HEK293 (cell line): ENCODE results near the gene RPS21.

Source experiments
- CTCF ChIA-PET: fragments of 350-600 bp; formaldehyde crosslinking; extraction: SDS; loops from one replicate; lab custom pipeline; 2021; ENCODE audit warnings: antibody characterized with exemption; lab: Yijun Ruan, JAX
- POLR2A ChIA-PET: fragments of 300-600 bp; formaldehyde crosslinking; extraction: SDS; loops from one replicate; lab custom pipeline; 2020; ENCODE audit warnings: antibody characterized with exemption, inconsistent platforms; lab: Yijun Ruan, JAX
- H3K27ac ChIP-seq: fragments of 200-500 bp; sonication (Bioruptor generic); 2 replicates; pipeline ENCODE4 v1.5.1; 2014; ENCODE audit warnings: low read depth, low read length, control low read depth, inconsistent platforms; ENCODE audit errors: extremely low read depth
- H3K36me3 ChIP-seq, 2 experiments: fragments of 200-500 bp in 1 of 2; sonication (Bioruptor generic) in 1 of 2; 1 replicate in 1 of 2; 2 replicates in 1 of 2; pipeline ENCODE4 v1.5.1; 2014 to 2017; ENCODE audit warnings: inconsistent platforms in 2 of 2, low read length in 2 of 2; ENCODE audit not compliant: control insufficient read depth in 2 of 2, insufficient read depth in 1 of 2
- H3K4me1 ChIP-seq: fragments of 200-500 bp; sonication (Bioruptor generic); 2 replicates; pipeline ENCODE4 v1.5.1; 2014; ENCODE audit warnings: mild to moderate bottlenecking, low read length, inconsistent platforms; ENCODE audit not compliant: control insufficient read depth, insufficient read depth
- H3K4me3 ChIP-seq: 2 replicates; pipeline ENCODE4 v1.5.1; 2011; ENCODE audit warnings: low read depth, mild to moderate bottlenecking, control low read depth, low read length, moderate library complexity
- H3K9me3 ChIP-seq: fragments of 200-500 bp; sonication (Bioruptor generic); 2 replicates; pipeline ENCODE4 v1.5.1; 2014; ENCODE audit warnings: low read depth, low read length, inconsistent platforms; ENCODE audit not compliant: control insufficient read depth, insufficient read depth
- EGR2 ChIP-seq: fragments of 450-650 bp; formaldehyde crosslinking; IDR thresholded peaks from 2 replicates; pipeline ENCODE4 v1.5.1; 2016; ENCODE audit warnings: low read depth, missing biosample characterization, missing genetic modification characterization
- KLF10 ChIP-seq: fragments of 450-650 bp; IDR thresholded peaks from 2 replicates; pipeline ENCODE4 v1.5.1; 2018; ENCODE audit warnings: missing biosample characterization, mild to moderate bottlenecking, missing genetic modification characterization
- MEIS1 ChIP-seq: sonication (generic); formaldehyde crosslinking; IDR thresholded peaks from 2 replicates; pipeline ENCODE4 v1.8.1; 2022; ENCODE audit warnings: missing genetic modification reagents, mild to moderate bottlenecking, borderline replicate concordance
- OSR2 ChIP-seq: fragments of 450-650 bp; formaldehyde crosslinking; IDR thresholded peaks from 2 replicates; pipeline ENCODE4 v1.5.1; 2016; ENCODE audit warnings: missing biosample characterization, missing genetic modification characterization
- REST ChIP-seq: fragments of 450-650 bp; formaldehyde crosslinking; IDR thresholded peaks from 2 replicates; pipeline ENCODE4 v1.5.1; 2016; ENCODE audit warnings: missing biosample characterization, missing genetic modification characterization
- SALL2 ChIP-seq: fragments of 450-650 bp; formaldehyde crosslinking; IDR thresholded peaks from 2 replicates; pipeline ENCODE4 v1.5.0; 2017; ENCODE audit warnings: missing biosample characterization, mild to moderate bottlenecking, missing genetic modification characterization, borderline replicate concordance
- SCRT1 ChIP-seq: fragments of 450-650 bp; formaldehyde crosslinking; IDR thresholded peaks from 2 replicates; pipeline ENCODE4 v1.5.1; 2016; ENCODE audit warnings: missing biosample characterization, missing genetic modification characterization, borderline replicate concordance
- SETDB1 ChIP-seq: IDR thresholded peaks from one replicate; pipeline ENCODE4 v1.6.1; 2017; ENCODE audit warnings: mild to moderate bottlenecking, low read length, moderate library complexity, mixed read lengths; ENCODE audit not compliant: insufficient read length
- SP2 ChIP-seq: fragments of 450-650 bp; formaldehyde crosslinking; IDR thresholded peaks from 2 replicates; pipeline ENCODE4 v1.5.1; 2016; ENCODE audit warnings: missing biosample characterization, missing genetic modification characterization
- ZBTB10 ChIP-seq: fragments of 450-650 bp; formaldehyde crosslinking; IDR thresholded peaks from 2 replicates; pipeline ENCODE4 v1.5.1; 2016; ENCODE audit warnings: missing biosample characterization, missing genetic modification characterization
- ZFP69B ChIP-seq: fragments of 450-650 bp; formaldehyde crosslinking; IDR thresholded peaks from 2 replicates; pipeline ENCODE4 v1.5.1; 2016; ENCODE audit warnings: missing biosample characterization, missing genetic modification characterization
- ZNF239 ChIP-seq: fragments of 450-650 bp; formaldehyde crosslinking; IDR thresholded peaks from 2 replicates; pipeline ENCODE4 v1.5.1; 2016; ENCODE audit warnings: missing biosample characterization, missing genetic modification characterization
- ZNF24 ChIP-seq: fragments of 450-650 bp; formaldehyde crosslinking; IDR thresholded peaks from 2 replicates; pipeline ENCODE4 v1.5.1; 2016; ENCODE audit warnings: missing biosample characterization, missing genetic modification characterization
- ZNF26 ChIP-seq: fragments of 450-650 bp; formaldehyde crosslinking; IDR thresholded peaks from 2 replicates; pipeline ENCODE4 v1.5.1; 2016; ENCODE audit warnings: missing biosample characterization, missing genetic modification characterization
- ZNF426 ChIP-seq: fragments of 450-650 bp; formaldehyde crosslinking; IDR thresholded peaks from 2 replicates; pipeline ENCODE4 v1.5.1; 2017; ENCODE audit warnings: missing biosample characterization, missing genetic modification characterization, mild to moderate bottlenecking, inconsistent platforms, moderate library complexity
- ZNF48 ChIP-seq: fragments of 450-650 bp; formaldehyde crosslinking; IDR thresholded peaks from 2 replicates; pipeline ENCODE4 v1.5.1; 2016; ENCODE audit warnings: missing biosample characterization, missing genetic modification characterization
- ZNF571 ChIP-seq: fragments of 450-650 bp; formaldehyde crosslinking; IDR thresholded peaks from 2 replicates; pipeline ENCODE4 v1.5.0; 2017; ENCODE audit warnings: missing biosample characterization, missing genetic modification characterization
- ZNF600 ChIP-seq: fragments of 450-650 bp; formaldehyde crosslinking; IDR thresholded peaks from 2 replicates; pipeline ENCODE4 v1.5.1; 2016; ENCODE audit warnings: missing biosample characterization, missing genetic modification characterization
- ZNF623 ChIP-seq: fragments of 450-650 bp; formaldehyde crosslinking; IDR thresholded peaks from 2 replicates; pipeline ENCODE4 v1.5.1; 2016; ENCODE audit warnings: missing biosample characterization, missing genetic modification characterization
- ZSCAN23 ChIP-seq: fragments of 450-650 bp; formaldehyde crosslinking; IDR thresholded peaks from 2 replicates; pipeline ENCODE4 v1.5.1; 2016; ENCODE audit warnings: missing biosample characterization, missing genetic modification characterization
- TF ChIP-seq, protein P1 (sequence below): fragments of 450-650 bp; formaldehyde crosslinking; IDR thresholded peaks from 2 replicates; pipeline ENCODE4 v1.5.1; 2016; ENCODE audit warnings: missing biosample characterization, missing genetic modification characterization

The RPS21 gene

DNA sequence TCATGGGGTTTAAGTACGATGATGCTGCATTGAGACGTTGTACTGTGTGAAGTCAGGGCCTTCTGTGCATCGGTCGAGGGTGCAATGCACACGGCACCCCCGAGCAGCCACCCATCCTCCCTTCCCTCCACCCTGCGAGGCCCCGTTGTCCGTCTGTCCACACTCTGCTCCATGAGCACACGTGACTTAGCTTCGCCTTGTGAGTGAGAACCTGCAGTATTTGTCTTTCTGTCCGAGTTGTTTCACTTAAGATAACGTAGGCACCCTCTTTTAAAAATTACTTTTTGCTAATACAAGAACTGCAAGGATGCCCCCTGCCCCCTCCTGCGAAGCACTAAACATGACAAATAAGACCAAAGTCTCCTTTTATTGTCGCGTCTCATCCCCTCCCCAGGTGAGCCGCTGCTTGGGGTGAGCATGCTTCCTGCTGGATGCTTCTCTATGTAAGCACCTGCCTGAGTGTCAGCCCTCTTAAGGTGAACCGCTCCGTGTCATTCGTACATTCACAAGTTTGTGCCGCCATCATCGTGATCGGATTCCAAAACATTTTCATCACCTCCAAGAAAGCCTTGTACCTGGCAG is 44.1 kb downstream of the RPS21 start (continued):
- TF ChIP-seq REST (tag by site-specific recombination) = no peak
- no peak for TF ChIP-seq SCRT1 (tag by site-specific recombination)

DNA sequence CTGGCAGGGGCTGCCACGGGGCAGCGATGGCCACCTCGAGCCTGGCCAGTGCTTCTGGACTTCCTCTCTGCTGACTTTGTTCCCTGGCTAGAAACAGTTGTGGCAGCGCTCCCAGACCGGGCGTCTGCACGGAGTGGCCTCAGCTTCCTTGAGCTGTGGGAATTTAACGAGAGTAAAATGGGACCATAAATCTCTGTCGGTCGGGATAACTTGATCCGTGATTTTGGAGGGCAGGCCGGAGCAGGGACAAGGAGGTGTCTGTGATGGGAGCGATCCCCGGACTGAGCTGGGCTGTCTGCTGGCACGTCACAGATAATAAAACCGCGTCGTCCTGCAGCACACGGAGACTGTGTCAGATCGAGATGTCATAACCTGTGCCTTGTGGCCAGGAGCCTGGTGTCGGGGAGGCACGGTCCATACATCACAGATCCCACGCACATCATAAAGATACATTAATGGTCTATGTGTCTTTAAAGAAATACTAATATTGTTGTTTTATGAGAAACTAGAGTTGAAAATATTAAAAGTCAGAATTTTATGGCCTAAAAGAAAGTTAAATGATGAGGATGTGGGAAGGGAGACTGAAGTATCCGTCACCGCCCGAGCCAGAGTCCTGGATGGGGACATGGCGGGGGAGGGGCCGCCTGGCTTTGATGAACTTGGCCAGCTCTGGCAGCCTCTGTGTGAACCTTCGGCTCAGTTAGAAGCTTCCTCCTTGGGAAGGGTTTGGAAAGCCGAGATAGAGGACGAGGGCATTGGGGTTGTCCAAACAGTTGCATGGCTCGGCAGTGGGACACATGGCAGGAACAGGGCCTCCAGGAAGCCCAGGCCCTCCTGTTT is 47.0 kb downstream of the RPS21 start:
- TF ChIP-seq, protein P1, sequence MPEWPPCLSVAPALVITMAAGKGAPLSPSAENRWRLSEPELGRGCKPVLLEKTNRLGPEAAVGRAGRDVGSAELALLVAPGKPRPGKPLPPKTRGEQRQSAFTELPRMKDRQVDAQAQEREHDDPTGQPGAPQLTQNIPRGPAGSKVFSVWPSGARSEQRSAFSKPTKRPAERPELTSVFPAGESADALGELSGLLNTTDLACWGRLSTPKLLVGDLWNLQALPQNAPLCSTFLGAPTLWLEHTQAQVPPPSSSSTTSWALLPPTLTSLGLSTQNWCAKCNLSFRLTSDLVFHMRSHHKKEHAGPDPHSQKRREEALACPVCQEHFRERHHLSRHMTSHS (tag by site-specific recombination) = no peak
- TF ChIP-seq ZBTB10 (tag by site-specific recombination) (no peak), ZNF600 (0 out of 2 replicates have a peak, but pooled peaks have one; percentile 23)
- Histone ChIP-seq H3K9me3 (no peaks in the 10 kb centered on the region), H3K4me3 (no peak overlapping the region), H3K36me3 (no peaks in the 10 kb centered on the region), H3K4me1 (no peaks in the 10 kb centered on the region), H3K27ac (no peak overlapping the region)
- ChIA-PET CTCF (no interaction called here), POLR2A (no interaction called here)

DNA sequence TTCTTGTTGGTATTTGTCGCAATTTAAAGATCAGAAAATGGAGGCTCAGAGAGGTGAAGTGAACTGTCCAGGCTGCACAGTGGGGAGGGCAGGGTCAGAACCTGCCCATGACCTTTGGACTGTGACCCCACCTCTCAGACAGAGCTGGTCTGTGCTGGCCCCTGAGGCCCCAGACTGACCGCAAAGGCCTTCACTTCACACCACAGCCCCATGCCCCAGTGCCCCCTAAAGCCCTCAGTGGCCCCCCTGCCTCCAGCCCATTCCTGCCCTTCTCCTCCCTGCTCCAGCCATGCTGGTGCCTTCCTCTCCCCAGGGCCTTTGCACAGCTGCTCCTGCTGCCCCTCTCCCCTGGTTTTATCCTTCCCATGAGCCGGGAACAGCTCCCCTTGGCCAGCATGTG is 49.8 kb downstream of the RPS21 start:
- H3K4me1 ChIP-seq = no peaks in the 10 kb centered on the region
- CTCF ChIA-PET = no interaction called here

GRCh38 chr20:62437496-62437895 is 50.6 kb downstream of the RPS21 start:
- Histone ChIP-seq H3K4me1 (no peaks in the 10 kb centered on the region), H3K9me3 (no peaks in the 10 kb centered on the region), H3K36me3 (no peaks in the 10 kb centered on the region), H3K27ac (no peak overlapping the region), H3K4me3 (no peak overlapping the region)
- ChIA-PET CTCF (interaction anchor here (0.5 kb wide), 1 partner anchor 9 kb away, joined by 4 read pairs; no protein-coding TSS in a partner anchor), POLR2A (no interaction called here)
- TF ChIP-seq MEIS1 (CRISPR knock-in tag) = no peak
- TF ChIP-seq ZNF239 (tag by site-specific recombination) = no peak
- TF ChIP-seq ZNF571 (tag by site-specific recombination) = no peak
- TF ChIP-seq ZNF26 = no peak
- no peak for TF ChIP-seq SP2 (tag by site-specific recombination)
- no peak for TF ChIP-seq ZNF48 (tag by site-specific recombination)
- no peak for TF ChIP-seq ZNF24
- TF ChIP-seq ZFP69B (tag by site-specific recombination) = no peak
- TF ChIP-seq ZSCAN23 = no peak
- TF ChIP-seq SALL2 (tag by site-specific recombination) = no peak
- no peak for TF ChIP-seq EGR2 (tag by site-specific recombination)
- no peak for TF ChIP-seq ZNF426 (tag by site-specific recombination)
- no peak for TF ChIP-seq OSR2 (tag by site-specific recombination)
- TF ChIP-seq SETDB1 = no peak
- TF ChIP-seq ZNF623 = no peak

More for the DNA sequence above, 49.8 kb downstream of the RPS21 start:
- Histone ChIP-seq H3K9me3 (no peaks in the 10 kb centered on the region), H3K27ac (no peak overlapping the region), H3K4me3 (no peak overlapping the region), H3K36me3 (no peaks in the 10 kb centered on the region)
- TF ChIP-seq ZNF623 (peak; percentile 58), KLF10 (tag by site-specific recombination) (no peak)
- POLR2A ChIA-PET = no interaction called here
